Activated CD8-positive, alpha-beta T cell treated with anti-CD3 and anti-CD28 coated beads, Interleukin-2, amount 10 ng/mL, durations not matched to agents 7 days and 5 days (primary cell): ENCODE measurements around the gene CAPN9. TPM values are rescaled to one million over a fixed set of nuclear protein-coding genes. Genes with fewer than 3 reads are reported as not detected.
A peak's percentile ranks its signal among the peaks of the same experiment; 100 is the strongest.

ENCODE experiments used
- ATAC-seq: fragments of 150-1000 bp; cut with Tn5 transposase; one replicate; pipeline ENCODE4 v1.10.0; 2021; ENCODE audit warnings: moderate library complexity
- CTCF ChIA-PET: fragments of 350-600 bp; sonication (Branson Sonifier 250); formaldehyde crosslinking; loops from one replicate; lab custom pipeline; 2021; ENCODE audit warnings: antibody characterized with exemption; lab: Charles Lee
- POLR2A ChIA-PET: fragments of 350-600 bp; sonication (Branson Sonifier 250); formaldehyde crosslinking; loops from one replicate; lab custom pipeline; 2021; ENCODE audit warnings: antibody characterized with exemption; lab: Charles Lee
- DNase-seq: peaks from one replicate; pipeline ENCODE4 v3.0.0-alpha.2; 2020
- H3K27ac Mint-ChIP-seq: one replicate; pipeline ENCODE4 v1.8.0; 2021; ENCODE audit warnings: mild to moderate bottlenecking, mixed read lengths
- H3K27me3 Mint-ChIP-seq: one replicate; pipeline ENCODE4 v1.8.0; 2021; ENCODE audit warnings: low read depth, mixed read lengths
- H3K36me3 Mint-ChIP-seq: one replicate; pipeline ENCODE4 v1.8.0; 2021; ENCODE audit warnings: low read depth, mixed read lengths
- H3K4me1 Mint-ChIP-seq: one replicate; pipeline ENCODE4 v1.8.0; 2021; ENCODE audit warnings: low read depth, mixed read lengths
- H3K4me3 Mint-ChIP-seq: one replicate; pipeline ENCODE4 v1.8.0; 2021; ENCODE audit warnings: mild to moderate bottlenecking, mixed read lengths
- H3K9me3 Mint-ChIP-seq: one replicate; pipeline ENCODE4 v1.8.0; 2022; ENCODE audit warnings: mixed read lengths; ENCODE audit not compliant: insufficient read depth
- total RNA-seq, 2 experiments: library from RNA; stranded (reverse); gene quantifications; one replicate each; pipeline ENCODE4 v1.2.3, GENCODE V29; 2021

The CAPN9 gene
- total RNA-seq, 2 experiments from 2014 or later: not detected

DNA sequence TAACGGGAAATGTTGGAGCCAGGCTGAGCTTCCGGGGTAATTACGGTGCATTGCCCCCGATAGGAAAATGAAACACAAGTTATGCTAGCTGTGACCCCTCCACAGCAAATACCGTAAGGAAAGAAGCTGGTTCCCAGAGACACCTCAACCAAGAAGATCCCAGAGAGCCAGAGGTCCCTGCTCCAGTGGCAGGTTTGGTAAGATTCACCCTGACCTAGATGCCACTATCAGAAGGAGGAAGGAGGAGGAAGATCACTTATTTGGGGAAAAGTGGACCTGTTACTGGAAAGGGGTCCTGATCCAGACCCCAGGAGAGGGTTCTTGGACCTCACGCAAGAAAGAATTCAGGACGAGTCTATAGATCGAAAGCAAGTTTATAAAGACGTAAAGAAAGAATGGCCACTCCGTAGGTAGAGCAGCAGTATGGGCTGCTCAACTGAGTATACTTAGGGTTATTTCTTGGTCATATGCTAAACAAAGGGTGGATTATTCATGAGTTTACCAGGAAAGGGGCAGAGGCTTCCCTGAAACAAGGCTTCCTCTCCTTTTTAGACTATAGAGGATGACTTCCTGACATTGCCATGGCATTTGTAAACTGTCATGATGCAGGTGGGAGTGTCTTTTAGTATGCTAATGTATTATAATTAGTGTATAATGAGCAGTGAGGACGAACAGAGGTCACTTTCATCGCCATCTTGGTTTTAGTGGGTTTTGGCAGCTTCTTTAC is 7.5 kb upstream of the CAPN9 start:
- no peaks in the 10 kb centered on the region for H3K36me3 Mint-ChIP-seq
- no peaks in the 10 kb centered on the region for H3K9me3 Mint-ChIP-seq

GRCh38 chr1:230743899-230744298 is 3.3 kb upstream of the CAPN9 start:
- ChIA-PET CTCF (no interaction called here), POLR2A (no interaction called here)
- Mint-ChIP-seq H3K27ac (no peak overlapping the region), H3K4me3 (no peak overlapping the region), H3K4me1 (no peaks in the 10 kb centered on the region), H3K9me3 (no peaks in the 10 kb centered on the region), H3K36me3 (no peaks in the 10 kb centered on the region), H3K27me3 (peaks cover 2% of the 10 kb centered on the region)
- ATAC-seq (no peak), DNase-seq (no peak)

More for the DNA sequence above, 7.5 kb upstream of the CAPN9 start:
- Mint-ChIP-seq H3K4me3 (no peak overlapping the region), H3K27ac (no peak overlapping the region), H3K27me3 (peaks cover 11% of the 10 kb centered on the region), H3K4me1 (no peaks in the 10 kb centered on the region)
- ChIA-PET POLR2A (no interaction called here), CTCF (no interaction called here)
- DNase-seq (no peak), ATAC-seq (no peak)

GRCh38 chr1:230744382-230744781 is 2.8 kb upstream of the CAPN9 start:
- DNase-seq (no peak), ATAC-seq (no peak)
- Mint-ChIP-seq H3K9me3 (no peaks in the 10 kb centered on the region), H3K4me1 (no peaks in the 10 kb centered on the region), H3K36me3 (no peaks in the 10 kb centered on the region), H3K27ac (no peak overlapping the region), H3K27me3 (peaks cover 2% of the 10 kb centered on the region), H3K4me3 (no peak overlapping the region)
- CTCF ChIA-PET: no interaction called here
- POLR2A ChIA-PET: no interaction called here

- no peak overlapping the region for H3K27ac Mint-ChIP-seq
- POLR2A ChIA-PET: no interaction called here
- CTCF ChIA-PET: no interaction called here
These were observed 2.1 kb upstream of the CAPN9 start for GRCh38 chr1:230745071-230745470.

DNA sequence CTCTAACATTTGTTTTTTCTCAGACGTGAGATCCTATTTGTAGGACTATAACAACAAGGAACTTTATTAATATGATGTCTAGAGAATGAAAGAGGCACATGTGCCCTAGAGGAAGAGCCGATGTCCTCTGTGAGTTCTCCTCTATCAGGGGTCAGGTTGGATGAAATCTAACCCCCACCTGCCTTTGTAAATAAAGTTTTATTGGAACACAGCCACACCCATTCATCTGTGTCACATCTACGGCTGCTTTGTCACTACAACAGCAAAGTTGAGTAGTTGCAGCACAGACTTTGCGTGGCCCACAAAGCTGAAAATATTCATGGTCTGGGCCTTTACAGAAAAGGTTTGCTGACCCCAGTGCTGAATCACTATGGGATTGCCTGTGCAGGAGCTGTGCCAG is 571 bp upstream of the CAPN9 start:
- ChIA-PET POLR2A (no interaction called here), CTCF (no interaction called here)
- no peaks in the 10 kb centered on the region for H3K9me3 Mint-ChIP-seq
- no peaks in the 10 kb centered on the region for H3K36me3 Mint-ChIP-seq
- H3K4me3 Mint-ChIP-seq: no peak overlapping the region
- ATAC-seq (no peak), DNase-seq (no peak)
- H3K27ac Mint-ChIP-seq: no peak overlapping the region
- H3K27me3 Mint-ChIP-seq: no peaks in the 10 kb centered on the region
- no peaks in the 10 kb centered on the region for H3K4me1 Mint-ChIP-seq

More at GRCh38 chr1:230745071-230745470, 2.1 kb upstream of the CAPN9 start:
- DNase-seq (no peak), ATAC-seq (no peak)
- no peaks in the 10 kb centered on the region for H3K36me3 Mint-ChIP-seq
- H3K9me3 Mint-ChIP-seq: no peaks in the 10 kb centered on the region
- no peaks in the 10 kb centered on the region for H3K4me1 Mint-ChIP-seq
- no peak overlapping the region for H3K4me3 Mint-ChIP-seq
- H3K27me3 Mint-ChIP-seq: peaks cover 2% of the 10 kb centered on the region

GRCh38 chr1:230747890-230748800 is 957 bp downstream of the CAPN9 start:
- CTCF ChIA-PET: no interaction called here
- H3K27ac Mint-ChIP-seq: no peak overlapping the region
- H3K4me3 Mint-ChIP-seq: no peak overlapping the region
- H3K36me3 Mint-ChIP-seq: no peaks in the 10 kb centered on the region
- no peaks in the 10 kb centered on the region for H3K9me3 Mint-ChIP-seq
- H3K27me3 Mint-ChIP-seq: no peaks in the 10 kb centered on the region
- no peak for ATAC-seq
- DNase-seq: no peak
- POLR2A ChIA-PET: no interaction called here
- peaks cover 3% of the 10 kb centered on the region for H3K4me1 Mint-ChIP-seq

- H3K9me3 Mint-ChIP-seq: no peaks in the 10 kb centered on the region
- ChIA-PET CTCF (no interaction called here), POLR2A (no interaction called here)
- H3K4me3 Mint-ChIP-seq: no peak overlapping the region
- H3K36me3 Mint-ChIP-seq: no peaks in the 10 kb centered on the region
- no peaks in the 10 kb centered on the region for H3K27me3 Mint-ChIP-seq
- no peak for DNase-seq
- no peak overlapping the region for H3K27ac Mint-ChIP-seq
- H3K4me1 Mint-ChIP-seq: peaks cover 8% of the 10 kb centered on the region
- ATAC-seq: no peak
These were observed 2.0 kb downstream of the CAPN9 start for GRCh38 chr1:230749150-230749549.

- POLR2A ChIA-PET: no interaction called here
- Mint-ChIP-seq H3K27ac (no peak overlapping the region), H3K9me3 (no peaks in the 10 kb centered on the region), H3K36me3 (no peaks in the 10 kb centered on the region), H3K4me1 (peaks cover 8% of the 10 kb centered on the region), H3K27me3 (no peaks in the 10 kb centered on the region), H3K4me3 (no peak overlapping the region)
- DNase-seq: no peak
- CTCF ChIA-PET: no interaction called here
- ATAC-seq: no peak
These were observed 2.4 kb downstream of the CAPN9 start for GRCh38 chr1:230749635-230750034.

- H3K27me3 Mint-ChIP-seq: no peaks in the 10 kb centered on the region
- ATAC-seq (no peak), DNase-seq (no peak)
- no peaks in the 10 kb centered on the region for H3K36me3 Mint-ChIP-seq
- no peaks in the 10 kb centered on the region for H3K9me3 Mint-ChIP-seq
- H3K4me3 Mint-ChIP-seq: no peak overlapping the region
- ChIA-PET CTCF (no interaction called here), POLR2A (no interaction called here)
- peaks cover 8% of the 10 kb centered on the region for H3K4me1 Mint-ChIP-seq
- H3K27ac Mint-ChIP-seq: no peak overlapping the region
These were observed 3.4 kb downstream of the CAPN9 start for GRCh38 chr1:230750576-230750975.

DNA sequence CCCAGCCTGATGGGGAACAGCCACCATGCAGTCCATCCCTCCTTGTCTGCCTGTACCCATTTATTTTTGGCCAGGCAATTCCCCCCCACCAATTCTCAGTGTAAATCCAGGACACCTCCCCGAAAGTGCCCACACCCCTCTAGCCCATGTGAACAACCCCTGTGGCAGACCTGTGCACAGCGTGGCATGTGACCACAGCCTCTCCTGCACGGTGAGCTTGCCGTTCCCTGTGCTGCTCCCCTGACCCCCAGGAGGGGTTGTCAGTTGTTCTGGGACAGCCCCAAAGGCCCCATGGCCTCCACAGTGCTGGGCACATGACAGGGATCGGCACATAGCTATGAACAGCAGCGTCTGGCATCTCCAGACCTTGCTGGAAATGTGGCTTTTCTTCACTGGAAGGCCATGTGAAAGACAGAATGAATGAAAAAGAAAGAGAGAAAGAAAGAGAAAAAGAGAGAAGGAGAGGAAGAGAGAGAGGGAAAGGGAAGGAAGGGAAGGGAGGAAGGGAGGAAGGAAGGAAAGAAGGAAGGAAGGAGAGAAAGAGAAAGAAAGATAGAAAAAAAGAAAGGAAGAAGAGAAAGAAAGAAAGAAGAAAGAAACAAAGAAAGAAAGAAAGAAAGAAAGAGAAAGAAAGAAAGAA is 3.9 kb downstream of the CAPN9 start:
- Mint-ChIP-seq H3K4me3 (no peak overlapping the region), H3K27ac (no peak overlapping the region), H3K36me3 (no peaks in the 10 kb centered on the region), H3K9me3 (no peaks in the 10 kb centered on the region), H3K4me1 (peaks cover 8% of the 10 kb centered on the region), H3K27me3 (no peaks in the 10 kb centered on the region)
- DNase-seq (no peak), ATAC-seq (no peak)
- POLR2A ChIA-PET: no interaction called here
- CTCF ChIA-PET: no interaction called here

DNA sequence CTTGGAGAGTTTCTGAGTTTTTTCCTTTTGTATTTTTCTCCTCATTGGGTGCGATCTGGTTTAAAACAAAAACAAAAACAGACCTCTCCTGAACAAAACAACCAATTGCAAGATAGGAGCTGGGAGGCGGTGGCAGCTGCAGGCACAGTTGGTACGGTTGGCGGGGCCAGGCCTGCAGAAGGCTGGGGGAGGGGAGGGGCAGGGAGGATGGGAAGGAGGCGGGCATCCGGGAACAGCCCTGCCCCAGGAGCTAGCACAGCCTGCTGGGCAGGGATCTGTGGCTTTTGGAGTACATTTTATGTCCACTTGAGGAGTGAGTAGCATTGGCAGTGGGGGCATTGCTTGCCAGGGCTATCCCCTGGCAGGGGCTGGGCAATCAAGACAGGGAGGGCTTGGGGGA is 5.2 kb downstream of the CAPN9 start:
- no peaks in the 10 kb centered on the region for H3K36me3 Mint-ChIP-seq
- no peak overlapping the region for H3K27ac Mint-ChIP-seq
- no peak overlapping the region for H3K4me3 Mint-ChIP-seq
- H3K9me3 Mint-ChIP-seq: no peaks in the 10 kb centered on the region
- ChIA-PET CTCF (no interaction called here), POLR2A (interaction anchor here (0.6 kb wide), 1 partner anchor 657 kb away, joined by 3 read pairs; no protein-coding TSS in a partner anchor)
- ATAC-seq (no peak), DNase-seq (no peak)
- peaks cover 8% of the 10 kb centered on the region for H3K4me1 Mint-ChIP-seq
- no peaks in the 10 kb centered on the region for H3K27me3 Mint-ChIP-seq

DNA sequence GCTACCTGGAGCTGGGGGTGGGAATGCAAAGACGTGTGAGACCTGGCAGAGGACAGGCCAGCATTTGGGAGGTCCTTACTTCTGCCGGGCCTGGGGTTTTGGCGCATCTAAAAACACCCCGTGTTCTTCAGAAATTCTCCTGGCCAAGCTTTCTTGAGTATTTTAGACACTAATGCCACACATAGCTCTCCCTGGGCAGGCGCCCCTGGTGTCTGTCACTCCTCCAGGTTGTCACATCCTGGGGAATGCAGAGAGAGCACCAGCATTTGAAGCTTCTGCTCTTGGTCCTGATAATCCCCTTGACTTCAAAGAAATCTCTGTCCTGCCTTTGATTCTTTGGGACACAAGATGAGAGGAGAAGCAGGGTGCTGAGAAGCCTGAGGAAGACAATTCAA is 6.0 kb downstream of the CAPN9 start:
- ChIA-PET POLR2A (no interaction called here), CTCF (interaction anchor here (1.3 kb wide), 1 partner anchor 110 kb away, joined by 3 read pairs; no protein-coding TSS in a partner anchor)
- H3K27ac Mint-ChIP-seq: no peak overlapping the region
- no peaks in the 10 kb centered on the region for H3K27me3 Mint-ChIP-seq
- DNase-seq: no peak
- H3K9me3 Mint-ChIP-seq: no peaks in the 10 kb centered on the region
- H3K36me3 Mint-ChIP-seq: no peaks in the 10 kb centered on the region
- no peak for ATAC-seq
- peaks cover 8% of the 10 kb centered on the region for H3K4me1 Mint-ChIP-seq
- H3K4me3 Mint-ChIP-seq: peak overlapping the region; percentile 55
